HL-60/S4 treated with retinoic acid at 250 ng/mL for 4 days and 3 days (cell line): ENCODE measurements around the gene NTRK2.

Experiments
- in situ Hi-C: fragments of 300-500 bp; cut with MboI; formaldehyde crosslinking; loops from 2 replicates; pipeline ENCODE4 v1.7.0; 2022; ENCODE audit warnings: low sequenced_read_pairs

The NTRK2 gene

DNA sequence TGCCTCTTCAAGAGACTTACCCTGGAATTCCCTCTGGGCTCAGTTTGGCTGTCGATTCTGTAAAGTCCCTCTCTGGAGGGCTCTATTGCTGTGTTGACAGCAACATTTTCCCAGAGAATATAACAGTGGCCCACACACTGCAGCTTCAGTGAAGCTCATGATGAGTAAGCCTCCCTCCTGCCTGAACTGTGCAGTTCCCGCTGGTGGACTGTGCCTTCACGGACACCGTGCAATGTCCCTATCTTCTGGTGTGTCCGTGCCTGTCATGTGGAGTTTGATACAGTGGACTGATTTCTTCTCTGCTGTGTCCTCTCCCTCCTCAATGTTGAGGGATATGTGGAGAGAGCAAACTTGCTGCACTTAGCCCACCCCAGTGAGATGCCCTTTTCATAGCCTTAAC, 109.0 kb downstream of the NTRK2 start:
- in situ Hi-C loops: no loop called here

DNA sequence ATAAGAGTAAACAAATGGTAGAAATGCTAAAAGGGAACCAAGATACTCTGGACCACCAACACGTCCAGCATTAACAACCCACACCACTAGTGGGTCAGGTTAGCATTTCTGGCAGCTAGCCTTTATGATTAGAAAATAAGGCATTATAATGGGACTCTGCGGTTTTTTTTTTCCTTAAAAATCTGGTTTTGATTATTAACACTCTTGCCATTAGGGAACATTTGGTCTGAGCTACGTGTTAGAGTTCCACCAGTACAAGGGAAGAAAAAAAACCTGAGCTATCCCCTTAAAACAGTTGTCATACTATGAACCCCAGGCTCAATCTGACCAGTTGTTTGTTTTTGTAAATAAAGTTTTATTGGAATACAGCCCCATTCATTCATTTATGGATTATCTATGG, 110.4 kb downstream of the NTRK2 start:
- in situ Hi-C loops: no loop called here

- in situ Hi-C loops: no loop called here
Observed at GRCh38 chr9:84780385-84780784, 110.9 kb downstream of the NTRK2 start.

- in situ Hi-C loops: no loop called here
Observed at GRCh38 chr9:84781458-84781857, 111.9 kb downstream of the NTRK2 start.

GRCh38 chr9:84781931-84782866, 112.7 kb downstream of the NTRK2 start:
- in situ Hi-C loops: no loop called here

- in situ Hi-C loops: no loop called here
Observed at GRCh38 chr9:84785792-84786547, 116.4 kb downstream of the NTRK2 start.

GRCh38 chr9:84788803-84789462, 119.4 kb downstream of the NTRK2 start:
- in situ Hi-C loops: no loop called here

GRCh38 chr9:84789463-84789830, 119.9 kb downstream of the NTRK2 start:
- in situ Hi-C loops: no loop called here

DNA sequence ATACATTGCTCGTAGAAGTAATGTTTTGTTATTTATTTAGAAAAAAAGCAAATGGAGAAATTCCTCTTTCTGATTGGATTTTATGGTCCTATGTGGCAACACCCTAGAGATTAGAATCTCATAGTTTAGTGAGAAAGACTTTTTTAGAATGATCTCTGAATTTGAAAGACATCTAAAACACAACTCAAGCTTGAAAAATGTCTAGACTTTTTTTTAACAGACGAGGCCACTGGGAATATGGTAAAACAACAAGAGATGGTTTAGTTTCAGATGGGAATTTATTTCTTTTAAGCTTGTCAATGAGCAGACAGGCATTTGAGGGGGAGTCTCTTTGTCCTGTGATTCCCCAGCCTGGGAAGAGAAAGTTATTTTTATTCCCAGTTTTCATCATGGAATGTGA, 122.1 kb downstream of the NTRK2 start:
- in situ Hi-C loops: no loop called here

GRCh38 chr9:84793251-84793650, 123.7 kb downstream of the NTRK2 start:
- in situ Hi-C loops: no loop called here

GRCh38 chr9:84794981-84795637, 125.6 kb downstream of the NTRK2 start:
- in situ Hi-C loops: no loop called here

GRCh38 chr9:84796404-84796803, 126.9 kb downstream of the NTRK2 start:
- in situ Hi-C loops: no loop called here

- in situ Hi-C loops: no loop called here
Observed at GRCh38 chr9:84799251-84799650, 129.7 kb downstream of the NTRK2 start.

GRCh38 chr9:84804951-84805694, 135.6 kb downstream of the NTRK2 start:
- in situ Hi-C loops: no loop called here

GRCh38 chr9:84807431-84807830, 137.9 kb downstream of the NTRK2 start:
- in situ Hi-C loops: no loop called here

- in situ Hi-C loops: no loop called here
Observed at GRCh38 chr9:84807870-84808390, 138.4 kb downstream of the NTRK2 start.

DNA sequence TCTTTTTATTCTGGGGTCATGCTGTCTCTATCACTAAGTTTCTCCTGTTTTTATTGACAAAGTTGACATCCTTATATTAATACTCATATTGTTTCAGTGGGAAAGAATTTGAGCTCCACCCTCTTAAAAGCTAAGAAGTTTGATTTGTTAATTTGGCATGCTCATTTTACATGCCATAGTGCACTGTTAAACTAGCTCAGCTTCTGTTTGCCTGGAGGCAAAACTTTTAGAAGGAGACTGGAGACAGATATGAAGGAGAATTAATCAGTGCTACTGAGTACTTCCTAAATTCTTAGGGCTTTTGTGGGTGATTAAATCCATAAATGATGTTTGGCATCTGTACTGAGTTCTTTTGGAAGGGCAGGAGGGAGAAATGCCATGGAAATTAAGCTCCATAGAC, 138.9 kb downstream of the NTRK2 start:
- in situ Hi-C loops: no loop called here

DNA sequence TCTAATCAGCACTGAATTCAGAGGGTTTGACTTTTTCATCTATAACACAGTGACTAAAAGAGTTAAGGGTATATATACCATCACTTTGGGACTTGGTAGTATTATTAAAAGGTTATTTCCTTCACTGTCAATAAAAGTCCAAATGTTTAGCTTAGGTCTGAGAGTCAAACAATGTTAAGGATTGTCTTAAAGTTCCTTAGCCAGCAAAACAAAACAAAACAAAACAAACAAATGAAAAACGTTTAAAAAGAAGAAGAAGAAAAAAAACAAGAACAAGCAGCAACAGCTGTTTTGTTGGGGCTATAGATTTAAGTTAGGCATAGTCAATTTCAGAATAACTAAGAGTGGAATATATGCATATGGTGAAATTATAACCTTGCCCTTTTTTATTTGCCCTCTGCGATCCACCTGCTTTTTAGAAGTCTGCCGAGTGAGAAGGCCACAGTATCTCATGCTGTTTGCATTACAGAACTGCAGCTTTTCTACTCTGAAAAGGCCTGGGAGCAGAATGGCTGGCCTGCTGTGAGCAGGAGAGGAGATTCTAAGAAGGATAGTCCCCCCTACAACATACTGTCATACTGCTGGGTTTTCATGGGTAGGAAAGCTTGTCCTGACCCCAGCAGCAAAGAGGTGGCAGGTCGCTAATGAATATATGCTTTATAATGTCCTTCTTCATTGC, 141.7 kb downstream of the NTRK2 start:
- in situ Hi-C loops: no loop called here

DNA sequence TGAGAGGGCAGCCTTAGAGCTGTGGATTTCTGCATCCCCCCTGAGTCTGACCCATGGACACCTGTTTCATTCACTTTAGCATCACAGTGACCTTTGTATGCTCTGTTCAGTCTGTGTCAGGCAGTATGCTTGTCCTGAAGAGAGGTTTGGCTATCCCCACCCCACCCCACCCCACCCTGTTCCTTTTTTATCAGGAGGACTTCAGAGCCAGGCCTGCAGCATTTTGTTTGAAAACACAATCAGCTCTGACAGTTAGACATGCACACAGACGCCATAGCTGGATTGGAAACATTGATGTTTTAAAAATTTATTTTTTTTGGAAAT, 142.2 kb downstream of the NTRK2 start:
- in situ Hi-C loops: no loop called here

DNA sequence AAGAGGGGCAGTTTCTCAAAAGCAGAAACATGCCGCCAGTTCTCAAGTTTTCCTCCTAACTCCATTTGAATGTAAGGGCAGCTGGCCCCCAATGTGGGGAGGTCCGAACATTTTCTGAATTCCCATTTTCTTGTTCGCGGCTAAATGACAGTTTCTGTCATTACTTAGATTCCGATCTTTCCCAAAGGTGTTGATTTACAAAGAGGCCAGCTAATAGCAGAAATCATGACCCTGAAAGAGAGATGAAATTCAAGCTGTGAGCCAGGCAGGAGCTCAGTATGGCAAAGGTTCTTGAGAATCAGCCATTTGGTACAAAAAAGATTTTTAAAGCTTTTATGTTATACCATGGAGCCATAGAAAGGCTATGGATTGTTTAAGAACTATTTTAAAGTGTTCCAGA, 142.8 kb downstream of the NTRK2 start:
- in situ Hi-C loops: no loop called here
